Measurements from ENCODE around the gene PEX13.
A peak's percentile ranks its signal among the peaks of the same experiment; 100 is the strongest.
"Not testable (repeated sequence)": the region's sequence is repeated elsewhere in the genome, so short reads cannot be mapped to it uniquely, and the experiment has no call there.

The PEX13 gene

DNA sequence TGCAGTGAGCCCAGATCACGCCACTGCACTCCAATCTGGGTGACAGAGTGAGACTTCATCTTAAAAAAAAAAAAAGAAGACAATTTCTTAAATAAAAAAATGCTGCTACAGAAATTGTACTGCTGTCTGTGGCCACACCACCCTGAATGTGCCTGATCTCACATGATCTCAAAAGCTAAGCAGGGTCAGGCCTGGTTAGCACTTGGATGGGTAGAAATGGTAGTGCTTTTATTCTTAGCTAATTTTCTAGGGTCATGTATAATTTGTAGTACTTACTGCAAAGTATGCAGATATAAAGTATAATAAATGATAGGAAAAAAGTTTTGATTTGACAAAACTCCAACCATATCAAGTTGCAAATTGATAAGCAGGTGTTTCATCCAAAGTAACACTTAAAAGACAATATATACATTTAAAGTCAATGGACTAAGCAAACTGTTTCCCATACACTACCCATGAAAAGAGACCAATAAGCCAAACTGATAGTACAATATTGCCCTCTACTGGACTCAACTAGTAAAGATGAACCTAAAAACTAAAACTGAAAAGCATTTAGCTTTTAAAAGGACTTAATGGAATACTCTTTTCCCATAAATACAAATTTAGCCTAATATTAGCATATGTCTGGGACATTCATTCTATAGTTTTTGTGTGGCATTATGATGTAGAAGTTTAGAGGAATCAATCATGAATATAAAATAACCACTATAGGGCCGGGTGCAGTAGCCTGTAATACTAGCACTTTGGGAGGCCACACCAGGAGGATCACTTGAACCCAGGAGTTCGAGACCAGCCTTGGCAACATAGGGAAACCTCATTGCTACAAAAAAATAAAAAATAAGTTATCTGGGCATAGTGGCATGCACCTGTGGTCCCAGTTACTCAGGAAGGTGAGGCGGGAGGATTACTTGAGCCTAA, 18.6 kb upstream of the PEX13 start:
- no peak for DNase-seq
- TF ChIP-seq, protein P1, sequence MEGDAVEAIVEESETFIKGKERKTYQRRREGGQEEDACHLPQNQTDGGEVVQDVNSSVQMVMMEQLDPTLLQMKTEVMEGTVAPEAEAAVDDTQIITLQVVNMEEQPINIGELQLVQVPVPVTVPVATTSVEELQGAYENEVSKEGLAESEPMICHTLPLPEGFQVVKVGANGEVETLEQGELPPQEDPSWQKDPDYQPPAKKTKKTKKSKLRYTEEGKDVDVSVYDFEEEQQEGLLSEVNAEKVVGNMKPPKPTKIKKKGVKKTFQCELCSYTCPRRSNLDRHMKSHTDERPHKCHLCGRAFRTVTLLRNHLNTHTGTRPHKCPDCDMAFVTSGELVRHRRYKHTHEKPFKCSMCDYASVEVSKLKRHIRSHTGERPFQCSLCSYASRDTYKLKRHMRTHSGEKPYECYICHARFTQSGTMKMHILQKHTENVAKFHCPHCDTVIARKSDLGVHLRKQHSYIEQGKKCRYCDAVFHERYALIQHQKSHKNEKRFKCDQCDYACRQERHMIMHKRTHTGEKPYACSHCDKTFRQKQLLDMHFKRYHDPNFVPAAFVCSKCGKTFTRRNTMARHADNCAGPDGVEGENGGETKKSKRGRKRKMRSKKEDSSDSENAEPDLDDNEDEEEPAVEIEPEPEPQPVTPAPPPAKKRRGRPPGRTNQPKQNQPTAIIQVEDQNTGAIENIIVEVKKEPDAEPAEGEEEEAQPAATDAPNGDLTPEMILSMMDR (IDR thresholded peaks at IDR 0.05; ENCODE audit: low read depth, low read length): peak; percentile 38; the same call in 1 of the 2 replicates
- no peak overlapping the region for H3K4me3 ChIP-seq (ENCODE audit: low read depth, low read length)
- no peaks in the 10 kb centered on the region for H3K27me3 ChIP-seq (ENCODE audit: insufficient read depth, low read depth, severe bottlenecking)
- H3K36me3 ChIP-seq: no peaks in the 10 kb centered on the region
- no peaks in the 10 kb centered on the region for H3K9me3 ChIP-seq (ENCODE audit: severe bottlenecking)
- H3K27ac ChIP-seq: no peak overlapping the region

DNA sequence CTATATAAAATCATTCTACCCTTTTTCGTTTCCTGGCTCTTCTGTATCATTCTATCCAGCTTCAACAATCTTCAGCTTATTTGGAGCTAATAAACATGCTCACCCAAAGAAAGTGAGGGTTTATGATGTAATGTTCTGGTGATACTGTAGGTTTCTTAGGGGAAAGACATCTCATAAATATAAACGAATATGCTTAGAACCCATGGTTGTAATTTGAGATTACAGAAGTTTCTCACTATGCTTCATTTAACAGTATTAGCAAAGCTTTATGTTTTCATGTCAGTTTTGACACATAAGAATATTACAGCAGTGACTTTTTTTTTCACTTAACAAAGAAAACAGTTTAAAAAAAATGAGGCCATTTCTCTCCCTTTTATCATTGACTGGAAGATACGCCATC, 11.8 kb upstream of the PEX13 start:
- no peaks in the 10 kb centered on the region for H3K9me3 ChIP-seq (ENCODE audit: severe bottlenecking)
- no peak overlapping the region for H3K27ac ChIP-seq
- H3K36me3 ChIP-seq: no peaks in the 10 kb centered on the region
- DNase-seq: no peak
- TF ChIP-seq, protein P1 (IDR thresholded peaks at IDR 0.05; ENCODE audit: low read depth, low read length): no peak
- no peaks in the 10 kb centered on the region for H3K27me3 ChIP-seq (ENCODE audit: insufficient read depth, low read depth, severe bottlenecking)
- H3K4me3 ChIP-seq (ENCODE audit: low read depth, low read length): no peak overlapping the region

DNA sequence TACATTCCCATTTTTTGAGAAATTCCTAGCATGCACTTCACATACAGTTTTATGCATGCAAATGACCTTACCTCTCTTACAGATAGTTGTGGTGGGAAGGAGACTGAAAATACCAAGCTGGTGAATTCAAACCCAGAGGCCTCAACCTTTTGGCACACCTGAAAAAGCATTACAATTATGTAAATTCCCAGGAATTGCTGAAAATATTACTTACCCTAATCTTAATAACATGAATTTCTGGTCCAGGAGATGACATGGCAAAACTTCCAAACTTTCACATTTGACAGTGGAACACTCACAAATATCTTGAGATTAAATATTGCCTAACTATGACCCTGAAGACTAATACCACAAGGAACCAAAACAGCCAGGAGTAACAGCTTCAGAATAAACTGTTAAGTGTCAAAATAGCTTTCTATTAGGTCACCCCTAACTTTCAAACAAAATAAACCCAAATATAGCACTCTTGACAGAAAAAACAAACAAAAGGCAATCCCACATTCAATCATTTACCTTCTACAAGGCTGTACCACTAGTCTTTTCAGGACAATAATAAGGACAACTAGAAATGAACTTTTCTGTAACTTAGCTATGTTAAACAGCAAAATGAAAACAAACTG, 10.9 kb upstream of the PEX13 start:
- no peaks in the 10 kb centered on the region for H3K27me3 ChIP-seq (ENCODE audit: insufficient read depth, low read depth, severe bottlenecking)
- DNase-seq: no peak
- no peak overlapping the region for H3K4me3 ChIP-seq (ENCODE audit: low read depth, low read length)
- TF ChIP-seq, protein P1 (IDR thresholded peaks at IDR 0.05; ENCODE audit: low read depth, low read length): no peak
- H3K36me3 ChIP-seq: no peaks in the 10 kb centered on the region
- no peaks in the 10 kb centered on the region for H3K9me3 ChIP-seq (ENCODE audit: severe bottlenecking)
- no peak overlapping the region for H3K27ac ChIP-seq

DNA sequence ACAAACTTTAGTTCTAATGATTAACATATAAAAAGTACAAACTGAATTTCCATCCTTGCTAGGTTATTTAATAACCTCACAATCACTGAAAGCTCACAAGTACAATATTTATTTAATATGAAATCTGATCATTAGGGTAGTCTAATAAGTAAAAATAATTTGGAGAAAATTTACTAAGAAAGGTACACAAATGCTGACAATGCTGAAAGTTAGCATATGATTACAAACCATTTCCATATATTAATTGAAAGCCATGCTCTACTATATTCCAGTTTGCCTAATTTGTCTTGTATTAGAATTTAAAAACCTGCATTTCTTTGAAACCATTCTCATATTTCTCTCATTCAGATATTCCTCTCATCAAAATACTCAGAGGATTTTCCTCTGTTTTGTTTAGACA, 8.2 kb upstream of the PEX13 start:
- Histone ChIP-seq H3K4me3 (ENCODE audit: low read depth, low read length) (no peak overlapping the region), H3K27me3 (ENCODE audit: insufficient read depth, low read depth, severe bottlenecking) (no peaks in the 10 kb centered on the region), H3K9me3 (ENCODE audit: severe bottlenecking) (no peaks in the 10 kb centered on the region), H3K36me3 (no peaks in the 10 kb centered on the region), H3K27ac (no peak overlapping the region)
- TF ChIP-seq, protein P1 (IDR thresholded peaks at IDR 0.05; ENCODE audit: low read depth, low read length): no peak
- DNase-seq: no peak

DNA sequence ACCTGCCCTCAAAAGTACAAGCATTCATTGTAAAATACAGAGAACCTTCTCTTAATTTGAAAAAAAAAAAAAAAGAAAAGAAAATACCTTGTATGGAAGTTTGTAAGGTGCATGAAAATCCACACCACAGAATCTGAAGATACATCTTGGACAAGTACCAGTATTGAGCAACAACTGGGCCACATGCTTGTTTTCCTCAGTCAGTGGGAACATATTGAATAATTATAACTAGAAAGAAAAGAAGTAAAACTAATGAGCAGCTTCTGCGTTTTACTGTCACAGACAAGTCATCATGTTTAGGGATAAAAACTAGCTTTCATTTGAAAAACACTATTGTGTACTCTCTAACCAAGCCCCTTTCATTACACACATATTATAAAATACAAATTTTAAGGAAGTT, 5.8 kb upstream of the PEX13 start:
- Histone ChIP-seq H3K27ac (no peak overlapping the region), H3K4me3 (ENCODE audit: low read depth, low read length) (no peak overlapping the region), H3K36me3 (no peaks in the 10 kb centered on the region), H3K27me3 (ENCODE audit: insufficient read depth, low read depth, severe bottlenecking) (no peaks in the 10 kb centered on the region), H3K9me3 (ENCODE audit: severe bottlenecking) (no peaks in the 10 kb centered on the region)
- no peak for DNase-seq
- TF ChIP-seq, protein P1 (IDR thresholded peaks at IDR 0.05; ENCODE audit: low read depth, low read length): no peak

DNA sequence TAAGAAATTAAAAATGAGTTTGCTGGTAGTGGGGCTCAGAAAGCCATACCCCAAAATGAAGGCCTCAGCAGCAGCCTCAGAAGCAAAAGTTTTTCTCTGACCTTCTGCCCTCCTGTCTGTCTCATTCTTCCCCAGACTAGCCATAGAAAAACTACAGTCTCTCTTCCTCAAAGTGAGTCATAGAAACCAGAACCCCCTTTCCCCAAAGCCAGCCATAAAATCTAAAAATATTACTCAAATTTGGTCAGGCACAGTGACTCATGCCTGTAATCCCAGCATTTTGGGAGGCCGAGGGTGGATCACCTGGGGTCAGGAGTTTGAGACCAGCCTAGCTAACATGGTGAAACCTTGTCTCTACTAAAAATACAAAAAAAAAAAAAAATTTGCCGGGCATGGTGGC, 5.2 kb upstream of the PEX13 start:
- not testable (repeated sequence) for H3K27me3 ChIP-seq (ENCODE audit: insufficient read depth, low read depth, severe bottlenecking); H3K9me3 ChIP-seq (ENCODE audit: severe bottlenecking); H3K27ac ChIP-seq; H3K36me3 ChIP-seq; DNase-seq; H3K4me3 ChIP-seq (ENCODE audit: low read depth, low read length)
